CD14-positive monocyte (primary cell): ENCODE results near the gene STX3. TPM values are rescaled to one million over a fixed set of nuclear protein-coding genes. Genes with fewer than 3 reads are reported as not detected.

Source experiments
- DNase-seq, 3 donors: peaks; one replicate each; pipeline ENCODE4 v3.0.0-alpha.2; 2011 to 2022
- H2AFZ ChIP-seq: 2 replicates; pipeline ENCODE4 v1.6.0; 2012; ENCODE audit warnings: mild to moderate bottlenecking, low read depth, low read length, inconsistent platforms; ENCODE audit not compliant: insufficient read depth, poor library complexity, severe bottlenecking
- H3K27ac ChIP-seq, 2 donors: 1 replicate in 1 of 2; 2 replicates in 1 of 2; pipeline ENCODE4 v1.5.1; 2012 to 2013; ENCODE audit warnings: low read length in 2 of 2, control low read depth in 1 of 2, inconsistent platforms in 1 of 2, low read depth in 1 of 2, mild to moderate bottlenecking in 1 of 2
- H3K27me3 ChIP-seq, 2 donors: one replicate each; pipeline versions ENCODE4 v1.6.0 to v1.6.1; 2011 to 2013; ENCODE audit warnings: low read length in 2 of 2; ENCODE audit not compliant: control insufficient read depth in 2 of 2, insufficient read depth in 2 of 2
- H3K36me3 ChIP-seq, 2 donors: replicated peaks in 1 of 2; 1 replicate in 1 of 2; 2 replicates in 1 of 2; pipeline versions ENCODE4 v1.5.1 to v1.6.1; 2012 to 2013; ENCODE audit warnings: low read length in 2 of 2, control low read depth in 1 of 2, inconsistent platforms in 1 of 2, mild to moderate bottlenecking in 1 of 2; ENCODE audit not compliant: insufficient read depth in 2 of 2, control insufficient read depth in 1 of 2
- H3K4me1 ChIP-seq, 2 donors: 1 replicate in 1 of 2; 2 replicates in 1 of 2; pipeline versions ENCODE4 v1.5.1 to v1.6.1; 2012 to 2013; ENCODE audit warnings: low read length in 2 of 2, control low read depth in 1 of 2, inconsistent platforms in 1 of 2, mild to moderate bottlenecking in 1 of 2, moderate library complexity in 1 of 2; ENCODE audit not compliant: insufficient read depth in 2 of 2, control insufficient read depth in 1 of 2
- H3K4me2 ChIP-seq: replicated peaks from 2 replicates; pipeline ENCODE3; 2012; ENCODE audit warnings: low read length, moderate library complexity, mild to moderate bottlenecking; ENCODE audit not compliant: poor library complexity, severe bottlenecking; ENCODE audit errors: extremely low read depth
- H3K4me3 ChIP-seq, 3 experiments: fragments of 200-600 bp in 1 of 3; sonication (generic) in 1 of 3; replicated peaks in 1 of 3; 1 replicate in 2 of 3; 2 replicates in 1 of 3; pipeline ENCODE4 v1.5.1; 2011 to 2013; ENCODE audit warnings: low read length in 3 of 3, mild to moderate bottlenecking in 3 of 3, control low read depth in 2 of 3, low read depth in 2 of 3, inconsistent platforms in 1 of 3, moderate library complexity in 1 of 3
- H3K79me2 ChIP-seq: 2 replicates; pipeline ENCODE4 v1.6.0; 2012; ENCODE audit warnings: mild to moderate bottlenecking, control low read depth, inconsistent platforms, low read length, moderate library complexity; ENCODE audit not compliant: insufficient read depth
- H3K9ac ChIP-seq: 2 replicates; pipeline ENCODE4 v1.6.0; 2017; ENCODE audit warnings: low read length, mild to moderate bottlenecking; ENCODE audit not compliant: insufficient read depth, poor library complexity, severe bottlenecking
- H3K9me3 ChIP-seq, 2 donors: replicated peaks in 1 of 2; 1 replicate in 1 of 2; 2 replicates in 1 of 2; pipeline versions ENCODE4 v1.5.1 to v1.6.1; 2012 to 2013; ENCODE audit warnings: low read length in 2 of 2, control low read depth in 1 of 2; ENCODE audit not compliant: control insufficient read depth in 1 of 2, insufficient read depth in 1 of 2
- H4K20me1 ChIP-seq: 2 replicates; pipeline ENCODE4 v1.6.0; 2012; ENCODE audit warnings: mild to moderate bottlenecking, low read length, control low read depth, moderate library complexity; ENCODE audit not compliant: insufficient read depth
- H3K27ac Mint-ChIP-seq, 7 donors: one replicate each; pipeline ENCODE4 v1.8.0; 2020; ENCODE audit warnings: mild to moderate bottlenecking in 7 of 7, mixed read lengths in 7 of 7, moderate library complexity in 6 of 7, inconsistent platforms in 2 of 7
- H3K27me3 Mint-ChIP-seq, 3 donors: one replicate each; pipeline ENCODE4 v1.8.0; 2021 to 2022; ENCODE audit warnings: low read depth in 3 of 3, mild to moderate bottlenecking in 3 of 3, mixed read lengths in 3 of 3, moderate library complexity in 3 of 3, inconsistent platforms in 1 of 3
- H3K36me3 Mint-ChIP-seq, 2 donors: one replicate each; pipeline ENCODE4 v1.8.0; 2020; ENCODE audit warnings: mixed read lengths in 2 of 2, inconsistent platforms in 1 of 2, mild to moderate bottlenecking in 1 of 2
- H3K4me1 Mint-ChIP-seq: one replicate; pipeline ENCODE4 v1.8.0; 2020; ENCODE audit warnings: mild to moderate bottlenecking, mixed read lengths
- H3K4me3 Mint-ChIP-seq, 2 donors: one replicate each; pipeline ENCODE4 v1.8.0; 2020; ENCODE audit warnings: mild to moderate bottlenecking in 2 of 2, mixed read lengths in 2 of 2, moderate library complexity in 1 of 2
- H3K9me3 Mint-ChIP-seq, 7 donors: one replicate each; pipeline ENCODE4 v1.8.0; 2020 to 2022; ENCODE audit warnings: mixed read lengths in 7 of 7, mild to moderate bottlenecking in 6 of 7, moderate library complexity in 6 of 7, inconsistent platforms in 2 of 7
- CTCF ChIP-seq: fragments of 200-600 bp; IDR thresholded peaks from one replicate; pipeline ENCODE4 v1.8.0; 2022; ENCODE audit warnings: antibody characterized with exemption, mild to moderate bottlenecking
- WGBS: methylation state at CpG from one replicate; pipeline ENCODE4 v1.1.5; 2013; ENCODE audit warnings: missing lambda C conversion rate; ENCODE audit not compliant: insufficient coverage; 5-methylcytosine and 5-hydroxymethylcytosine counted together
- intact Hi-C, 2 donors: fragments of 100-400 bp; cut with micrococcal nuclease; formaldehyde crosslinking; loops; one replicate each; pipeline versions ENCODE4 v1.15.0 to v1.15.1; 2023
- polyA plus RNA-seq, 3 donors: library from polyadenylated mRNA; depleted of rRNA in 1 of 3; unstranded in 2 of 3; stranded (reverse) in 1 of 3; fragments of 300-500 nt in 2 of 3; fragments of >200 nt in 1 of 3; fragmentation: Illumina TruSeq in 2 of 3; gene quantifications; 1 replicate in 2 of 3; 2 replicates in 1 of 3; pipeline ENCODE4 v1.2.3, GENCODE V29; 2012 to 2021

Gene STX3
- polyA plus RNA-seq, 3 donors = 22.4 to 50.9 (median 25.4) TPM

GRCh38 chr11:59765068-59765735 is 10.0 kb downstream of the STX3 start:
- Mint-ChIP-seq H3K4me1 (peaks cover 27% of the 10 kb centered on the region), H3K36me3 (peaks cover 18 to 19% of the 10 kb centered on the region in 2 donors), H3K27ac (peak overlapping the region; percentile 88 to 94 (median 92)), H3K27me3 (no peaks in the 10 kb centered on the region), H3K4me3 (peak overlapping the region; percentile 18 to 84), H3K9me3 (no peaks in the 10 kb centered on the region)
- Histone ChIP-seq H3K27ac (peak overlapping the region; percentile 34 to 68), H2AFZ (no peak overlapping the region), H3K4me2 (no peak overlapping the region), H3K36me3 (peaks cover 0 to 13% of the 10 kb centered on the region in 2 donors), H3K27me3 (no peaks in the 10 kb centered on the region), H3K4me1 (peaks cover 61 to 70% of the 10 kb centered on the region in 2 donors), H3K4me3 (peak overlapping the region in 1 of 3 experiments; percentile 12), H3K79me2 (peaks cover 92% of the 10 kb centered on the region), H3K9me3 (no peaks in the 10 kb centered on the region), H3K9ac (no peak overlapping the region), H4K20me1 (peaks cover 35% of the 10 kb centered on the region)
- WGBS = 81% methylated on average over 3 of the region's 4 CpGs
- no peak for TF ChIP-seq CTCF
- DNase-seq = peak; percentile 41 to 64 (median 54)
- intact Hi-C loops = no loop called here

GRCh38 chr11:59766542-59767224 is 11.5 kb downstream of the STX3 start:
- no peak for TF ChIP-seq CTCF
- Mint-ChIP-seq H3K36me3 (peaks cover 10 to 17% of the 10 kb centered on the region in 2 donors), H3K4me1 (peaks cover 35% of the 10 kb centered on the region), H3K27me3 (no peaks in the 10 kb centered on the region), H3K9me3 (peaks cover 0 to 4% (median 0%) of the 10 kb centered on the region in 7 donors), H3K4me3 (peak overlapping the region in 1 of 2 donors; percentile 62), H3K27ac (peak overlapping the region in 6 of 7 donors; percentile 4 to 84 (median 68))
- Histone ChIP-seq H3K4me3 (no peak overlapping the region), H3K9me3 (no peaks in the 10 kb centered on the region), H2AFZ (no peak overlapping the region), H3K4me1 (peaks cover 73 to 83% of the 10 kb centered on the region in 2 donors), H3K36me3 (no peaks in the 10 kb centered on the region), H3K4me2 (peak overlapping the region; percentile 0), H4K20me1 (peaks cover 22% of the 10 kb centered on the region), H3K79me2 (peaks cover 89% of the 10 kb centered on the region), H3K27me3 (no peaks in the 10 kb centered on the region), H3K9ac (no peak overlapping the region), H3K27ac (peak overlapping the region in 1 of 2 donors; percentile 50)
- intact Hi-C loops = no loop called here
- 62% methylated on average over 3 of the region's 6 CpGs for WGBS
- no peak for DNase-seq
